GM12878 (cell line): ENCODE data around the gene PLEKHS1.

Experiments
- CEBPB ChIP-seq, 2 experiments: fragments of 150-350 bp in 1 of 2; IDR thresholded peaks; 2 replicates each; pipeline ENCODE4 v1.6.1; 2012 to 2014; ENCODE audit warnings: low read depth in 2 of 2, low read length in 2 of 2, borderline replicate concordance in 1 of 2, inconsistent platforms in 1 of 2
- CTCF ChIP-seq, 3 experiments: IDR thresholded peaks in 2 of 3; conservative IDR thresholded peaks in 1 of 3; 2 replicates each; pipeline ENCODE4 v1.5.1; 2011; ENCODE audit warnings: low read depth in 3 of 3, low read length in 3 of 3, mild to moderate bottlenecking in 3 of 3, control low read depth in 2 of 3, moderate library complexity in 2 of 3, inconsistent platforms in 1 of 3, mixed read lengths in 1 of 3; ENCODE audit not compliant: control insufficient read depth in 2 of 3, insufficient read depth in 1 of 3; ENCODE audit errors: extremely low read depth in 1 of 3
- POLR2AphosphoS5 ChIP-seq: IDR thresholded peaks from 2 replicates; pipeline ENCODE4 v1.6.1; 2011; ENCODE audit warnings: mild to moderate bottlenecking, low read length, inconsistent platforms
- SP1 ChIP-seq: IDR thresholded peaks from one replicate; pipeline ENCODE4 v1.6.1; 2011; ENCODE audit warnings: low read depth, low read length
- SUPT20H ChIP-seq: IDR thresholded peaks from 2 replicates; pipeline ENCODE4 v1.6.1; 2011; ENCODE audit warnings: low read depth, mild to moderate bottlenecking, low read length, moderate library complexity, borderline replicate concordance; ENCODE audit not compliant: control insufficient read depth
- ZBTB11 ChIP-seq: fragments of 450-650 bp; formaldehyde crosslinking; IDR thresholded peaks from 2 replicates; pipeline ENCODE4 v1.5.0; 2022; ENCODE audit warnings: mild to moderate bottlenecking, missing genetic modification characterization
- ZBTB33 ChIP-seq: fragments of 450-650 bp; IDR thresholded peaks from 2 replicates; pipeline ENCODE4 v1.6.1; 2017; ENCODE audit warnings: mild to moderate bottlenecking
- ZNF384 ChIP-seq: IDR thresholded peaks from 2 replicates; pipeline ENCODE4 v1.6.1; 2012; ENCODE audit warnings: low read depth, mild to moderate bottlenecking, low read length, improper control_type of control experiment, borderline replicate concordance

GRCh38 chr10:113780681-113781250, 29.3 kb downstream of the PLEKHS1 start:
- TF ChIP-seq CEBPB (IDR thresholded peaks at IDR 0.05; ENCODE audit: borderline replicate concordance in 1 of 2, low read depth in 2 of 2, low read length in 2 of 2) = no peak
- TF ChIP-seq SUPT20H = no peak
- 0 out of 6 replicates have a peak, but pooled peaks of 2 of the 3 experiments have one; percentile 6 to 16 for TF ChIP-seq CTCF (IDR thresholded peaks at IDR 0.05 in 2 of 3, conservative IDR thresholded peaks at IDR 0.05 in 1 of 3; ENCODE audit: control insufficient read depth in 2 of 3, extremely low read depth in 1 of 3, insufficient read depth in 1 of 3, low read depth in 3 of 3, low read length in 3 of 3)
- no peak for TF ChIP-seq SP1
- no peak for TF ChIP-seq POLR2AphosphoS5
- TF ChIP-seq ZBTB11 (CRISPR knock-in tag) = no peak
- TF ChIP-seq ZBTB33 = no peak
- no peak for TF ChIP-seq ZNF384
